Measurements from ENCODE around the gene PCGF5. TPM values are rescaled to one million over a fixed set of nuclear protein-coding genes. Genes with fewer than 3 reads are reported as not detected.

Gene PCGF5
- total and polyA plus RNA-seq, 4 donors = 18.9 to 55.5 (median 32.2) TPM

GRCh38 chr10:91289305-91289704 lies 68.8 kb downstream of the PCGF5 start:
- Histone ChIP-seq H3K27ac (ENCODE audit: low read depth in 1 of 2, low read length in 2 of 2) (no peak overlapping the region), H3K4me1 (ENCODE audit: control insufficient read depth in 4 of 4, insufficient read depth in 4 of 4, low read length in 3 of 4) (no peaks in the 10 kb centered on the region), H3K9ac (ENCODE audit: low read depth in 1 of 2, low read length in 2 of 2) (no peak overlapping the region), H3K9me3 (ENCODE audit: control insufficient read depth in 4 of 4, low read length in 3 of 4) (no peaks in the 10 kb centered on the region), H3K4me3 (ENCODE audit: low read depth in 1 of 3, low read length in 3 of 3) (no peak overlapping the region), H3K36me3 (ENCODE audit: control insufficient read depth in 4 of 4, insufficient read depth in 3 of 4, low read depth in 1 of 4, low read length in 3 of 4) (no peaks in the 10 kb centered on the region), H3K27me3 (ENCODE audit: control insufficient read depth in 4 of 4, insufficient read depth in 4 of 4, low read length in 3 of 4) (no peaks in the 10 kb centered on the region)
- no peak for DNase-seq (ENCODE audit: low spot score)
- WGBS = 94% methylated on average over 1 of the region's 1 CpG
- no peak for TF ChIP-seq HNF4A (conservative IDR thresholded peaks at IDR 0.05)
- TF ChIP-seq SP1 (IDR thresholded peaks at IDR 0.05) = no peak
- TF ChIP-seq, protein P1, sequence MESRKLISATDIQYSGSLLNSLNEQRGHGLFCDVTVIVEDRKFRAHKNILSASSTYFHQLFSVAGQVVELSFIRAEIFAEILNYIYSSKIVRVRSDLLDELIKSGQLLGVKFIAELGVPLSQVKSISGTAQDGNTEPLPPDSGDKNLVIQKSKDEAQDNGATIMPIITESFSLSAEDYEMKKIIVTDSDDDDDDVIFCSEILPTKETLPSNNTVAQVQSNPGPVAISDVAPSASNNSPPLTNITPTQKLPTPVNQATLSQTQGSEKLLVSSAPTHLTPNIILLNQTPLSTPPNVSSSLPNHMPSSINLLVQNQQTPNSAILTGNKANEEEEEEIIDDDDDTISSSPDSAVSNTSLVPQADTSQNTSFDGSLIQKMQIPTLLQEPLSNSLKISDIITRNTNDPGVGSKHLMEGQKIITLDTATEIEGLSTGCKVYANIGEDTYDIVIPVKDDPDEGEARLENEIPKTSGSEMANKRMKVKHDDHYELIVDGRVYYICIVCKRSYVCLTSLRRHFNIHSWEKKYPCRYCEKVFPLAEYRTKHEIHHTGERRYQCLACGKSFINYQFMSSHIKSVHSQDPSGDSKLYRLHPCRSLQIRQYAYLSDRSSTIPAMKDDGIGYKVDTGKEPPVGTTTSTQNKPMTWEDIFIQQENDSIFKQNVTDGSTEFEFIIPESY (IDR thresholded peaks at IDR 0.05) = no peak
- no peak for TF ChIP-seq TAF1 (conservative IDR thresholded peaks at IDR 0.05)
- no peak for TF ChIP-seq RAD21 (IDR thresholded peaks at IDR 0.05)
- TF ChIP-seq GABPA (IDR thresholded peaks at IDR 0.05 in 1 of 2, conservative IDR thresholded peaks at IDR 0.05 in 1 of 2) = no peak
- no peak for TF ChIP-seq FOXA1 (IDR thresholded peaks at IDR 0.05)
- TF ChIP-seq EGR1 (IDR thresholded peaks at IDR 0.05; ENCODE audit: low read depth in 2 of 2) = no peak
- no peak for TF ChIP-seq NR2F2 (IDR thresholded peaks at IDR 0.05)
- TF ChIP-seq, protein P2, sequence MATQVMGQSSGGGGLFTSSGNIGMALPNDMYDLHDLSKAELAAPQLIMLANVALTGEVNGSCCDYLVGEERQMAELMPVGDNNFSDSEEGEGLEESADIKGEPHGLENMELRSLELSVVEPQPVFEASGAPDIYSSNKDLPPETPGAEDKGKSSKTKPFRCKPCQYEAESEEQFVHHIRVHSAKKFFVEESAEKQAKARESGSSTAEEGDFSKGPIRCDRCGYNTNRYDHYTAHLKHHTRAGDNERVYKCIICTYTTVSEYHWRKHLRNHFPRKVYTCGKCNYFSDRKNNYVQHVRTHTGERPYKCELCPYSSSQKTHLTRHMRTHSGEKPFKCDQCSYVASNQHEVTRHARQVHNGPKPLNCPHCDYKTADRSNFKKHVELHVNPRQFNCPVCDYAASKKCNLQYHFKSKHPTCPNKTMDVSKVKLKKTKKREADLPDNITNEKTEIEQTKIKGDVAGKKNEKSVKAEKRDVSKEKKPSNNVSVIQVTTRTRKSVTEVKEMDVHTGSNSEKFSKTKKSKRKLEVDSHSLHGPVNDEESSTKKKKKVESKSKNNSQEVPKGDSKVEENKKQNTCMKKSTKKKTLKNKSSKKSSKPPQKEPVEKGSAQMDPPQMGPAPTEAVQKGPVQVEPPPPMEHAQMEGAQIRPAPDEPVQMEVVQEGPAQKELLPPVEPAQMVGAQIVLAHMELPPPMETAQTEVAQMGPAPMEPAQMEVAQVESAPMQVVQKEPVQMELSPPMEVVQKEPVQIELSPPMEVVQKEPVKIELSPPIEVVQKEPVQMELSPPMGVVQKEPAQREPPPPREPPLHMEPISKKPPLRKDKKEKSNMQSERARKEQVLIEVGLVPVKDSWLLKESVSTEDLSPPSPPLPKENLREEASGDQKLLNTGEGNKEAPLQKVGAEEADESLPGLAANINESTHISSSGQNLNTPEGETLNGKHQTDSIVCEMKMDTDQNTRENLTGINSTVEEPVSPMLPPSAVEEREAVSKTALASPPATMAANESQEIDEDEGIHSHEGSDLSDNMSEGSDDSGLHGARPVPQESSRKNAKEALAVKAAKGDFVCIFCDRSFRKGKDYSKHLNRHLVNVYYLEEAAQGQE (IDR thresholded peaks at IDR 0.05) = no peak

- Histone ChIP-seq H3K27ac (ENCODE audit: low read depth in 1 of 2, low read length in 2 of 2) (no peak overlapping the region), H3K27me3 (ENCODE audit: control insufficient read depth in 4 of 4, insufficient read depth in 4 of 4, low read length in 3 of 4) (no peaks in the 10 kb centered on the region), H3K9ac (ENCODE audit: low read depth in 1 of 2, low read length in 2 of 2) (no peak overlapping the region), H3K9me3 (ENCODE audit: control insufficient read depth in 4 of 4, low read length in 3 of 4) (no peaks in the 10 kb centered on the region), H3K4me3 (ENCODE audit: low read depth in 1 of 3, low read length in 3 of 3) (no peak overlapping the region), H3K4me1 (ENCODE audit: control insufficient read depth in 4 of 4, insufficient read depth in 4 of 4, low read length in 3 of 4) (no peaks in the 10 kb centered on the region), H3K36me3 (ENCODE audit: control insufficient read depth in 4 of 4, insufficient read depth in 3 of 4, low read depth in 1 of 4, low read length in 3 of 4) (no peaks in the 10 kb centered on the region)
- DNase-seq (ENCODE audit: low spot score) = no peak
- 87% methylated on average over 5 of the region's 5 CpGs for WGBS
- TF ChIP-seq NR2F2 (IDR thresholded peaks at IDR 0.05) = no peak
- TF ChIP-seq HNF4A (conservative IDR thresholded peaks at IDR 0.05) = no peak
- no peak for TF ChIP-seq EGR1 (IDR thresholded peaks at IDR 0.05; ENCODE audit: low read depth in 2 of 2)
- TF ChIP-seq, protein P1 (IDR thresholded peaks at IDR 0.05) = no peak
- TF ChIP-seq HNF4G (IDR thresholded peaks at IDR 0.05) = no peak
- TF ChIP-seq MAX (IDR thresholded peaks at IDR 0.05) = no peak
- no peak for TF ChIP-seq CTCF (IDR thresholded peaks at IDR 0.05; ENCODE audit: low read depth, low read length, missing input control)
- no peak for TF ChIP-seq GABPA (IDR thresholded peaks at IDR 0.05 in 1 of 2, conservative IDR thresholded peaks at IDR 0.05 in 1 of 2)
- TF ChIP-seq RXRA (IDR thresholded peaks at IDR 0.05) = no peak
- TF ChIP-seq, protein P2 (IDR thresholded peaks at IDR 0.05) = no peak
- no peak for TF ChIP-seq SP1 (IDR thresholded peaks at IDR 0.05)
- no peak for TF ChIP-seq ATF3 (IDR thresholded peaks at IDR 0.05)
- no peak for TF ChIP-seq FOXA2 (IDR thresholded peaks at IDR 0.05)
These were observed 70.1 kb downstream of the PCGF5 start for GRCh38 chr10:91290607-91291006.

Data from liver (tissue), 9 donors.